PFSK-1 (cell line): ENCODE measurements around the gene ABCE1.

ENCODE experiments used
- FOXP2 ChIP-seq: optimal IDR thresholded peaks from 2 replicates; pipeline ENCODE3; 2011; ENCODE audit warnings: borderline replicate concordance, control low read depth, inconsistent platforms; ENCODE audit not compliant: insufficient read depth; ENCODE audit errors: extremely low read length, extremely low read depth
- POLR2AphosphoS5 ChIP-seq: IDR thresholded peaks from 2 replicates; pipeline ENCODE4 v1.6.1; 2012; ENCODE audit warnings: low read depth, mild to moderate bottlenecking, control low read depth, low read length, moderate library complexity
- REST ChIP-seq, 2 experiments: IDR thresholded peaks; 2 replicates each; pipeline versions ENCODE4 v1.6.1 to v1.8.0; 2011 to 2012; ENCODE audit warnings: low read depth in 2 of 2, low read length in 2 of 2, control low read depth in 1 of 2, inconsistent platforms in 1 of 2, mild to moderate bottlenecking in 1 of 2, moderate library complexity in 1 of 2; ENCODE audit not compliant: insufficient read depth in 1 of 2
- SIN3A ChIP-seq: IDR thresholded peaks from 2 replicates; pipeline ENCODE4 v1.6.1; 2012; ENCODE audit warnings: mild to moderate bottlenecking, low read length, moderate library complexity, borderline replicate concordance; ENCODE audit not compliant: insufficient read depth
- TAF1 ChIP-seq: IDR thresholded peaks from 2 replicates; pipeline ENCODE4 v1.6.1; 2012; ENCODE audit warnings: low read length, control low read depth, borderline replicate concordance; ENCODE audit not compliant: insufficient read depth

ABCE1 gene

GRCh38 chr4:145167887-145168286, 69.8 kb downstream of the ABCE1 start:
- TF ChIP-seq TAF1 = no peak
- TF ChIP-seq REST (IDR thresholded peaks at IDR 0.05; ENCODE audit: insufficient read depth in 1 of 2, low read depth in 2 of 2, low read length in 2 of 2) = no peak

- TF ChIP-seq REST (IDR thresholded peaks at IDR 0.05; ENCODE audit: insufficient read depth in 1 of 2, low read depth in 2 of 2, low read length in 2 of 2) (no peak), TAF1 (no peak), SIN3A (no peak), POLR2AphosphoS5 (no peak), FOXP2 (no peak)
Observed at GRCh38 chr4:145168581-145169187, 70.6 kb downstream of the ABCE1 start.

- TF ChIP-seq FOXP2 = no peak
- no peak for TF ChIP-seq TAF1
Observed at GRCh38 chr4:145170223-145170622, 72.1 kb downstream of the ABCE1 start.

DNA sequence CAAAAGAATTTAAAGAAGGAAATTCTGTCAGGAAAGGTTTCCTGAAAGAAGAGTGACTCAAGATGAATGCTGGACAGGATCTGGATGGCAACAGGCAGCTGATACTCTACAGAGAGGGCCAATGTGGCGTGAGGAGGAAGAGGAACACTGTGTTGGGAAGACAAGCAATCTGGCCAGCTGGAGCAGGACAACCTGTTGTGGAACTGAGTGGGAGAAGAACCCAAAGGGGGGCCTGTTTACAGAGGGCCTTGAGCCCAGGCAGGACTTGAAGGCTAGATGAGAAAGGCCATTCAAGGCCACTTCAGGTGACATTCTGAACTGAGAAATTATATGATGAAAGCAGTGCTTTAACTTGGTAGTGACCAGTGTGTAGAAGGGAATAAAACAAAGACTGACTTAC, 73.8 kb downstream of the ABCE1 start:
- TF ChIP-seq REST (IDR thresholded peaks at IDR 0.05; ENCODE audit: insufficient read depth in 1 of 2, low read depth in 2 of 2, low read length in 2 of 2) = no peak
- TF ChIP-seq POLR2AphosphoS5 = no peak
- no peak for TF ChIP-seq FOXP2
- no peak for TF ChIP-seq TAF1
- no peak for TF ChIP-seq SIN3A

DNA sequence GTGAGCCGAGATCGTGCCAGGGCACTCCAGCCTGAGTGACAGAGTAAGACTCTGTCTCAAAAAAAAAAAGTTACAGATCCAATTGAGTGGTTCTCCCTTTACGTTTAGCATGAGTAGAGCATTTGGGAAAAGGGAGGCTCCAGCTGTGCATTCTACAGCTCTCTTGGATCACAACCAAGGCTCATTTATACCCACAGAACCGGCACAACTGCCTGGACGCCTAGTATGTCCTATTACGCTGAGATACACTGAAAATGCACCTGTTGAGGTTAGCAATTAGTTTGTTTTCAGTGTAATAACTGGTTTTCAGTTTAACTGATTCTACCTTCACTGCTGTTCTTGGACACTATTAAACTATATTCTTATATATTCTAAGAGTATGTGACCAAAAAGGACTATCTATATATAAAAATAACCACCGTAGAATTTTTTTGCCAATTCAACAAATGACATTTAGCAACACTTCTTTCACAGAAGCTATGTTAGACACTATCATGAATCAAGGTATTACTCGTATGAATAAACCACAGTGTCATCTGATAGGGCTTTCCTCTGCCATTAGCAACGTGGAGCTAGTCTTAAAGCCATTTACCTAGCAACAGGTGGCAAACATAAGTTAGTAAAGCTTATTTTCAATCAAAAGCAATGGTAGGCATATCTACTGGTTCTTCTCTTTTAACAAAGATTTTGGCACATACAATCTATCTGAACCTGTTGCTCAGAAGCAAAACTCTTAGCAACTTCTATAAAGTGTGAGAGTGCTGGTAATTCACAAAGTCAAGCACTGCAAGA, 78.7 kb downstream of the ABCE1 start:
- TF ChIP-seq POLR2AphosphoS5 (no peak), FOXP2 (no peak), SIN3A (no peak), TAF1 (no peak), REST (IDR thresholded peaks at IDR 0.05; ENCODE audit: insufficient read depth in 1 of 2, low read depth in 2 of 2, low read length in 2 of 2) (no peak)
